HUDEP-2 (cell line): ENCODE results near the gene UCN.
"Not testable (repeated sequence)": the region's sequence is repeated elsewhere in the genome, so short reads cannot be mapped to it uniquely, and the experiment has no call there.

Experiments
- DNase-seq, 76 experiments: peaks; one replicate each; lab custom pipeline; 2025; ENCODE audit not compliant: unreplicated experiment in 76 of 76; lab: John Stamatoyannopoulos, UW

Gene UCN

DNA sequence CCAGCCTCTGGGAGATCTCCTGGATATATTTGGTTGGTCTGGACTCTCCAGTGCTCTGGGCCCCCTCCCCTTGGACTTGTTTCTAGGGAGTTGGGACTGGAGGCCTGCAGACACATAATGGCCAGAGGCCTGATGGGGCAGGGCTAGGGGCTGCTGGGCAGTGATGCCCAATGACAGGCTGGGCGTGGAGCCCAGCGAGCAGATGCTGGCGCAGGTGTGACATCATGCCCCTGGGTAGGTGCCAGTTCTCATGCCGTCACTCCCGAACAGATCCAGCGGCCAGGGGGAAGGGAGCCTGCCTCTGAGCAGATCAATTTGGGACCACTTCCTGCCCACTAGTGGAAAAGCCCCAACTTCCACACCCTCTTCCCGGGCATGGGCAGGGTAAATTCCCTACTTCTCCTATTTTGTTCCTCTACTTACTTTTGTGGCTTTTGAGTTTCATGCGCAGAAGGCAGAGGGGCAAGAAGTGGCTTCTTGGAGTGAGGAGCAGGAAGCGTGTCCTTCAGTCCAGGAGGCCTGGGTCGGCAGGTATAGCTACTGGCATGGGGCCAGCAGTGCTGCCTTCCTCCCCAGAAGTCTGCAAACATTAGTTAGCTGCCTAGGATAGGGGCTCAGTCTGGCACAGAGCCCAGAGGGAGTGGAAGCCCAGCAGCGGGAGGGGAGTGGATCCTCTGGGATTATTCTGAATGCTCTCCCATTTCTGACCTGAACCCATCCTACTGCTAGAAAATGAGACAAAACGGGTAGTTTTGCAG is 8.6 kb upstream of the UCN start:
- DNase-seq: no peak

GRCh38 chr2:27315122-27315521 is 6.9 kb upstream of the UCN start:
- no peak for DNase-seq

- DNase-seq: no peak
Observed at GRCh38 chr2:27314709-27315108, 6.5 kb upstream of the UCN start.

GRCh38 chr2:27313882-27314645 is 5.8 kb upstream of the UCN start:
- DNase-seq: no peak

DNA sequence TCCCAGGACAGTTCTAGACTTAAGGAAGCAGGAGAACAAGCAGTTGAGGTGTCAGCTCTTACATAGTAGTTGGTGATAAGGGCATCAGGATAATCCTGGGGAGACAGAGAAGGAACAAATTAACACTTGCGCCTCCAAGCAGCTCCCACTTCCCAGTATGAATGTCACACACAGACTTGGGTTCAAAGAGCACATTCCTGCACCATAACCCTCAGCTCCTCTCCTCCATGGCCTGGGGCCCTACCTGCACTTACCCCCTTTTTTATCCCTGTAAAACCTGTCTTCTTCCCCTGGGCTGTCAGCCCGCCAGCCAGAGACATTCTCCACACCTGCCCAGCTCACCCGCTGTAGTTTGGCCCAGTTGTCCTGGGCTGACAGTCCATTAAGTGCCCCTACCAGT is 3.9 kb upstream of the UCN start:
- no peak for DNase-seq

GRCh38 chr2:27309651-27310050 is 1.4 kb upstream of the UCN start:
- DNase-seq: no peak

GRCh38 chr2:27307545-27308358 is 493 bp downstream of the UCN start:
- DNase-seq: no peak

GRCh38 chr2:27307287-27307544 is 1.0 kb downstream of the UCN start:
- DNase-seq: no peak

- DNase-seq: no peak
Observed at GRCh38 chr2:27306573-27307286, 1.5 kb downstream of the UCN start.

- DNase-seq: no peak
Observed at GRCh38 chr2:27306136-27306535, 2.1 kb downstream of the UCN start.

GRCh38 chr2:27305516-27305915 is 2.7 kb downstream of the UCN start:
- DNase-seq: no peak

DNA sequence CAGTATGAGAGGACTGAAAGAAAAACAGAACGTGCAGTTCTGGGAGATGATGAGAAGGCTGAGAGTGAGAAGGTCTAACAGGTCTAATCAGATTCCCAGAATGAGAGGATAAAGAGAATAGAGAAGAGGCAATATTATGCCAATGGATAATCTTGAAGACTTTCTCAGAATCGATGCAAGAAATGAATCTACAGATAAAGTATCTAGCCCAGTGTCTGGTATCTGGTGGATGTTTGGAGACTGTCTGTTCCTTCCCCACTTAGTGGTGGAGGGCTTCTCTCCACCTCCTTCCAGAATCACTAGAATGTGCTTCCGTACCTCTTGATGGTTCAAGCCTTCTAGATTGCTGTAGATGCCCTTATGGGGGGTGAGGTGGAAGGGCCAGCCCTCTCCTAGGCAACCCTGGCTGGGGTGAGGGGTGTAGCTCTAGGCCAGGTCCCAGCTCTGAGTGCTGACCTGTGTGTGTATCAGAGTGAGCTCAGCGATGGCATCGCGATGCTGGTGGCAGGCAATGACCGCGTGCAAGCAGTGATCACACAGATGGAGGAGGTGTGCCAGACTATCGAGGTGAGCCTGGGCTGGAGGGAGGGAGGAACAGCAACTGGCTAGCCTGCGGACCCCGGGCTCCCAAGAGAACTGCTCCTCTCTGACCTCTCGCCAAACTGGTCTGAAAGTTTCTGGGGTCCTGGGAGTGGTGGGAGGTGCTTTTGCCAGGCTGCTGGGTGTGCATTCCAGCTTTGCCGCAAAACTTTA is 3.6 kb downstream of the UCN start:
- DNase-seq: no peak

DNA sequence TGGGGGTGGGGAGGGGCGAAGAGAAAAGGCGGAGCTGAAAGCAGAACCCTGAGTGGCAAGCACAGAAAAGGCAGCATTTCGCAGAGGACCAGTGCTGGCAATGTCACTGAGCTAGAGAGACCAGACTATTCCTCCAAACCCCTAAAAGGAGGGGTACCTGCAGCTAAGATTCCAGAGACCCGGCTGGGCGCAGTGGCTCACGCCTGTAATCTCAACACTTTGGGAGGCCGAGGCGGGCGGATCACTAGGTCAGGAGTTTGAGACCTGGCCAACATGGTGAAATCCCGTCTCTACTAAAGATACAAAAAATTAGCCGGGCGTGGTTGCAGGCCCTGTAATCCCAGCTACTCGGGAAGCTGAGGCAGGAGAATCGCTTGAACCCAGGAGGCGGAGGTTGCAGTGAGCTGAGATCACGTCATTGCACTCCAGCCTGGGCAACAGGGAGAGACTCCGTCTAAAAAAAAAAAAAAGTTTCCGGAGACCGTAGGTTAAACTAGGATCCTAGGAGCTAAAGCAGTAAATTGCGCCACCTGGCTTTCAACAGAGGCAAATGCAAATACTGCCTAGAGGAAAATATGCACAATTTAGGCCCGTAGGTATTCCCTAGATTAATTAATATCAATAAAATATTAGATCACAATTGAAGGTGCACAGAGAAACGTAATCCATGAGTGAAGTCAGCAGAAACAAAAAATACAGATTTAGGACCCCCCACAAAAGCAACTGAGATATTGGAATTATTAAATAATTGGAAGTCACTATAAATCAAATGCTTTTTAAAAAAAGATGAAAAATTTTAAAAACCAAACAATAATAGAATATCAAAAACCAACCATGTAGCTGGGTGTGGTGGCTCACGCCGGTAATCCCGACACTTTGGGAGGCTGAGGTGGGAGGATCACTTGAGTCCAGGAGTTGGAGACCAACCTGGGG is 4.9 kb downstream of the UCN start:
- DNase-seq: peak in 38 of 76 experiments; percentile 7 to 65 (median 42)

DNA sequence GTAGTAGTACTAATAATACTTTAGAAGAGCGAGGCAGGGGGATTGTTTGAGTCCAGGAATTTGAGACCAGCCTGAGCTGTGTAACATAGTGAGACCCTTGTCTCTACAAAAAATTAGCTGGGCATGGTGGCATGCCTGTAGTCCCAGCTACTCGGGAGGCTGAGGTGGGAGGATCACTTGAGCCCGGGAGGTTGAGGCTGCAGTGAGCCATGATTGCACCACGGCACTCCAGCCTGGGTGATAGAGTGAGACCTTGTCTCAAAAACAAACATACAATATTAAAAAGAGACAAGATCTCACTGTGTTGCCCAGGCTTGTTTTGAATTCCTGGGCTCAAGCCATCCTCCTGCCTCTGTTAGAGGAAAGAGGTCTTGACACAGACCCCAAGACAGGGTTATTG is 7.6 kb downstream of the UCN start:
- not testable (repeated sequence) for DNase-seq

DNA sequence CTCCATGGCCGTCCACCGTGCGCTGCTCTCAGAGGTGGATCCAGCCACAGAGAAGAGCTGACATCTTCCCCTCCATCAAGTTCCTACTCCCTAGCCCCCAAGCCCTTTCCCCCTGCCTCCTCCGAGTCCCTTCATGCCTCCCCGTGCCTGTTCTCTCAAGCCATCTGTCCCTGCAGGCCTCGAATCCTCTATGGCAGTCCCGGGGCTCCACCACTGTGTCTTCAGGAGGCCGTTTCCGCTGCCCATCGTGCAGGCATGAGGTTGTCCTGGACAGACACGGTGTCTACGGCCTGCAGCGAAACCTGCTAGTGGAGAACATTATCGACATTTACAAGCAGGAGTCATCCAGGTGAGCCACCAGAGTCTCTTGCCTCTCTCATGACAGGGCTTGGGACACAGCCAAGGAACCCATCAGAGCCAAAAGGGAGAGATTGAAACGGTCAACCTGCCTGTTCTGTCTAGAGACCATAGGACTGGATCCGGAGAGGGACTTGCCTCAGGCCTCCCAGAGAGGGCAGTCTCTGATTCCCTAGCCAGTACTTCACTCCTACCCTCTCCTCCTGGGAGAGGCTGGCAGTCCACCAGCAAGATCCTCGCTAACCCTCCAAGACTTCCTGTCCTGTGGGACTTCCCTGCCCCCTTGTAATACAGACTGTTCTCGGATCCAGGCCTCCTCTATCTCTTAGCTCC is 9.7 kb downstream of the UCN start:
- no peak for DNase-seq

- no peak for DNase-seq
Observed at GRCh38 chr2:27297195-27297594, 11.1 kb downstream of the UCN start.

DNA sequence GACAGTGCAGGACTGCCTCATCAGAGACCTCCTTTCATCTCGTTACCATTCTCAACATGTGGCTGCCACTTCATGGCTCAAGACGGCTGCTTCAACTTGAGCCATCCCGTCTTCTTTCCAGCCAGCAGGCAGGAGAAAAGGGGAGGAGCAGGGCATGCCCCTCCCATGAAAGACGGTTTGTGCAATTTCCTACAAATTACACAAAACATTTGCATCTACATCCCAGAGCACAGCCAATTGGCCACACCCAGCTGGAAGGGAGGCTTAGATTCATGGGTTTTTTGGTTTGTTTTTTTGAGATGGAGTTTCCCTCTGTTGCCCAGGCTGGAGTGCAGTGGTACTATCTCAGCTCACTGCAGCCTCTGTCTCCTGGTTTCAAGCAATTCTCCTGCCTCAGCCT is 11.8 kb downstream of the UCN start:
- no peak for DNase-seq

DNA sequence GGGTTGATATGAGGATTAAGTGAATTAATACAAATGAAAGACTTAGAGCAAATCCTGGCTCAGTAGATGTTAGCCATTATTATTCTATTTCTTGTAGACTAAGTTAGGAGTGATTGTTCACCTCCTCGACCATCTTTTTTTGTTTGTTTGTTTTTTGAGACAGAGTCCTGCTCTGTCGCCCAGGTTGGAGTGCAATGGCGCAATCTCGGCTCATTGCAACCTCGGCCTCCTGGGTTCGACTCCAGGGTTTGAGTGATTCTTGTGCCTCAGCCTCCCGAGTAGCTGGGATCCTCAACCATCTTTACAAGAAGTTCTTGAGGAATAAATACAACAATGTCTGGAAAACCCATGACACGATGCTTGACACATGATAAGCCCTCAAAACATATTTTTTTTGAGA is 13.3 kb downstream of the UCN start:
- no peak for DNase-seq

- DNase-seq: peak in 4 of 76 experiments; percentile 3 to 22 (median 4)
Observed at GRCh38 chr2:27291865-27292264, 16.4 kb downstream of the UCN start.
